Neural cell (in vitro differentiated cells): ENCODE data around the gene PREPL. TPM values are rescaled to one million over a fixed set of nuclear protein-coding genes. Genes with fewer than 3 reads are reported as not detected.

Experiments used
- H2AFZ ChIP-seq: fragments of 200-600, 300-800 bp; sonication (generic), shearing (Covaris generic); 2 replicates; pipeline ENCODE4 v1.6.0; 2014; ENCODE audit warnings: low read depth, mild to moderate bottlenecking, antibody characterized with exemption, low read length, moderate library complexity
- H3F3A ChIP-seq: fragments of 200-600 bp; shearing (Covaris generic); 2 replicates; pipeline ENCODE4 v1.6.1; 2016; ENCODE audit warnings: mild to moderate bottlenecking, moderate library complexity, mixed read lengths, antibody characterized with exemption, low read length; ENCODE audit not compliant: insufficient read depth, poor library complexity, severe bottlenecking
- H3K27ac ChIP-seq: fragments of 200-600, 300-800 bp; sonication (generic), shearing (Covaris generic); 2 replicates; pipeline ENCODE4 v1.5.1; 2014; ENCODE audit warnings: mild to moderate bottlenecking, low read length, moderate library complexity
- H3K27me3 ChIP-seq: fragments of 300-800, 200-600 bp; sonication (generic), shearing (Covaris generic); 2 replicates; pipeline ENCODE4 v1.6.0; 2014; ENCODE audit warnings: mild to moderate bottlenecking, low read depth, low read length, moderate library complexity; ENCODE audit not compliant: insufficient read depth
- H3K36me3 ChIP-seq: fragments of 300-800, 200-600 bp; sonication (generic), shearing (Covaris generic); 2 replicates; pipeline ENCODE4 v1.5.1; 2014; ENCODE audit warnings: mild to moderate bottlenecking, antibody characterized with exemption, low read length, moderate library complexity; ENCODE audit not compliant: insufficient read depth
- H3K4me2 ChIP-seq: fragments of 300-800, 200-600 bp; sonication (generic), shearing (Covaris generic); 2 replicates; pipeline ENCODE4 v1.6.0; 2014; ENCODE audit warnings: mild to moderate bottlenecking, low read length
- H3K4me3 ChIP-seq: fragments of 300-800, 200-600 bp; sonication (generic), shearing (Covaris generic); 2 replicates; pipeline ENCODE4 v1.5.1; 2014; ENCODE audit warnings: mild to moderate bottlenecking, low read length, moderate library complexity
- H3K79me2 ChIP-seq: fragments of 200-600 bp; shearing (Covaris generic); replicated peaks from 2 replicates; pipeline ENCODE4 v1.6.0; 2014; ENCODE audit warnings: mild to moderate bottlenecking, low read length, moderate library complexity; ENCODE audit not compliant: insufficient read depth
- H3K9ac ChIP-seq: fragments of 300-800, 200-600 bp; sonication (generic), shearing (Covaris generic); 2 replicates; pipeline ENCODE4 v1.6.1; 2016; ENCODE audit warnings: mild to moderate bottlenecking, low read length, mixed read lengths
- H3K9me2 ChIP-seq: fragments of 200-600 bp; shearing (Covaris generic); 2 replicates; pipeline ENCODE4 v1.6.1; 2016; ENCODE audit warnings: mild to moderate bottlenecking, low read length, mixed read lengths; ENCODE audit not compliant: insufficient read depth
- H3K9me3 ChIP-seq: fragments of 200-600, 300-800 bp; sonication (generic), shearing (Covaris generic); 2 replicates; pipeline ENCODE4 v1.6.1; 2016; ENCODE audit warnings: mild to moderate bottlenecking, mixed run types, low read length, moderate library complexity, mixed read lengths
- H4K20me1 ChIP-seq: fragments of 200-600 bp; shearing (Covaris generic); 2 replicates; pipeline ENCODE4 v1.6.1; 2016; ENCODE audit warnings: mild to moderate bottlenecking, mixed run types; ENCODE audit not compliant: insufficient read depth
- CTCF ChIP-seq: fragments of 450-650 bp; IDR thresholded peaks from 2 replicates; pipeline ENCODE4 v1.5.1; 2014; ENCODE audit warnings: antibody characterized with exemption, mild to moderate bottlenecking, moderate library complexity; ENCODE audit not compliant: poor library complexity, severe bottlenecking
- EP300 ChIP-seq: fragments of 450-650 bp; conservative IDR thresholded peaks from 2 replicates; pipeline ENCODE4 v1.6.1; 2014; ENCODE audit warnings: antibody characterized with exemption, mild to moderate bottlenecking, moderate library complexity; ENCODE audit not compliant: poor library complexity, severe bottlenecking
- MXI1 ChIP-seq: fragments of 450-650 bp; conservative IDR thresholded peaks from 2 replicates; pipeline ENCODE4 v1.6.1; 2014; ENCODE audit warnings: antibody characterized with exemption, mild to moderate bottlenecking; ENCODE audit not compliant: poor library complexity, severe bottlenecking
- POLR2AphosphoS5 ChIP-seq: IDR thresholded peaks from 2 replicates; pipeline ENCODE4 v1.6.1; 2012
- RAD21 ChIP-seq: fragments of 450-650 bp; conservative IDR thresholded peaks from 2 replicates; pipeline ENCODE4 v1.6.1; 2014; ENCODE audit warnings: antibody characterized with exemption, mild to moderate bottlenecking, moderate library complexity
- SMC3 ChIP-seq: fragments of 450-650 bp; conservative IDR thresholded peaks from 2 replicates; pipeline ENCODE4 v1.6.1; 2014; ENCODE audit warnings: antibody characterized with exemption, mild to moderate bottlenecking, moderate library complexity; ENCODE audit not compliant: poor library complexity
- TAF1 ChIP-seq: IDR thresholded peaks from 2 replicates; pipeline ENCODE4 v1.6.1; 2012; ENCODE audit warnings: low read depth
- polyA plus RNA-seq: library from polyadenylated mRNA; depleted of rRNA; stranded (reverse); fragments of >200 nt; gene quantifications from 2 replicates; pipeline ENCODE4 v1.2.3, GENCODE V29; 2014

Gene PREPL
- polyA plus RNA-seq, 1 donor from 2014 or later: 236 TPM

GRCh38 chr2:44290261-44290660 lies 71.0 kb downstream of the PREPL start:
- Histone ChIP-seq H3K27me3 (no peaks in the 10 kb centered on the region), H3K79me2 (no peaks in the 10 kb centered on the region), H4K20me1 (no peaks in the 10 kb centered on the region), H3K27ac (no peak overlapping the region), H3F3A (no peaks in the 10 kb centered on the region), H3K4me3 (no peak overlapping the region), H3K9ac (no peak overlapping the region), H3K9me3 (no peaks in the 10 kb centered on the region), H3K36me3 (no peaks in the 10 kb centered on the region), H2AFZ (no peak overlapping the region), H3K4me2 (no peak overlapping the region), H3K9me2 (no peaks in the 10 kb centered on the region)
- no peak for TF ChIP-seq POLR2AphosphoS5
- no peak for TF ChIP-seq MXI1
- TF ChIP-seq TAF1: no peak

GRCh38 chr2:44286884-44287638 lies 74.2 kb downstream of the PREPL start:
- Histone ChIP-seq H3K79me2 (no peaks in the 10 kb centered on the region), H3K9me2 (no peaks in the 10 kb centered on the region), H3K4me2 (no peak overlapping the region), H3K27ac (no peak overlapping the region), H3K27me3 (no peaks in the 10 kb centered on the region), H3K36me3 (no peaks in the 10 kb centered on the region), H3K9ac (no peak overlapping the region), H3F3A (no peaks in the 10 kb centered on the region), H4K20me1 (no peaks in the 10 kb centered on the region), H2AFZ (no peak overlapping the region), H3K4me3 (no peak overlapping the region), H3K9me3 (no peaks in the 10 kb centered on the region)
- TF ChIP-seq RAD21 (no peak), MXI1 (no peak), CTCF (no peak), POLR2AphosphoS5 (no peak), SMC3 (no peak), EP300 (no peak)

- Histone ChIP-seq H3K36me3 (no peaks in the 10 kb centered on the region), H3K9ac (no peak overlapping the region), H3K79me2 (no peaks in the 10 kb centered on the region), H3K27me3 (no peaks in the 10 kb centered on the region), H2AFZ (no peak overlapping the region), H3K27ac (no peak overlapping the region), H3K4me3 (no peak overlapping the region), H4K20me1 (no peaks in the 10 kb centered on the region), H3F3A (no peaks in the 10 kb centered on the region), H3K9me2 (no peaks in the 10 kb centered on the region), H3K9me3 (no peaks in the 10 kb centered on the region), H3K4me2 (no peak overlapping the region)
- TF ChIP-seq CTCF (no peak), EP300 (no peak), MXI1 (no peak), SMC3 (no peak), TAF1 (no peak)
These were observed 75.0 kb downstream of the PREPL start for GRCh38 chr2:44286119-44286883.
